GM12801 (cell line): Measurements from ENCODE around the gene SOWAHB.

Experiments used
- TF ChIP-seq, protein P1 (sequence below): IDR thresholded peaks from one replicate; pipeline ENCODE4 v1.5.1; 2011; ENCODE audit warnings: control low read depth; ENCODE audit not compliant: insufficient read length; ENCODE audit errors: extremely low read depth

The SOWAHB gene

DNA sequence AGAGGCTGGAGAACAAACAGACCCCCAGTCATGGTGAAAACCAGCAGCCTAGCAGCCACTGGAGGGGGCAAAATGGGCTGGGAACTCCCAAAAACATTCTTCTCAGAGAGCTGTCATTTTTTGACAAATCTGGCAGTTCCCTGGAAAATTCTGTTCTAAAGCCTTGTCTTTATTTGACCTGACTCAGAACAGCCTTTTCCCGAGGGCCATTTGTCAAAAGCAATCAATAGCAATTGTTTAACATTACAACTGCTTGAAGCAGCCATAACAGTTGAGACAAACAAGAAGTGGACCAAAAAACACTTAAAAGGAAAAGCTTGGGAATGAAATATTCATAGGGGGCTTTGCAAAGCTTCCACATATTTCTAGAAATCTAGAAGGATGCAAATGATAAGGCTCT lies 39.6 kb downstream of the SOWAHB start:
- TF ChIP-seq, protein P1, sequence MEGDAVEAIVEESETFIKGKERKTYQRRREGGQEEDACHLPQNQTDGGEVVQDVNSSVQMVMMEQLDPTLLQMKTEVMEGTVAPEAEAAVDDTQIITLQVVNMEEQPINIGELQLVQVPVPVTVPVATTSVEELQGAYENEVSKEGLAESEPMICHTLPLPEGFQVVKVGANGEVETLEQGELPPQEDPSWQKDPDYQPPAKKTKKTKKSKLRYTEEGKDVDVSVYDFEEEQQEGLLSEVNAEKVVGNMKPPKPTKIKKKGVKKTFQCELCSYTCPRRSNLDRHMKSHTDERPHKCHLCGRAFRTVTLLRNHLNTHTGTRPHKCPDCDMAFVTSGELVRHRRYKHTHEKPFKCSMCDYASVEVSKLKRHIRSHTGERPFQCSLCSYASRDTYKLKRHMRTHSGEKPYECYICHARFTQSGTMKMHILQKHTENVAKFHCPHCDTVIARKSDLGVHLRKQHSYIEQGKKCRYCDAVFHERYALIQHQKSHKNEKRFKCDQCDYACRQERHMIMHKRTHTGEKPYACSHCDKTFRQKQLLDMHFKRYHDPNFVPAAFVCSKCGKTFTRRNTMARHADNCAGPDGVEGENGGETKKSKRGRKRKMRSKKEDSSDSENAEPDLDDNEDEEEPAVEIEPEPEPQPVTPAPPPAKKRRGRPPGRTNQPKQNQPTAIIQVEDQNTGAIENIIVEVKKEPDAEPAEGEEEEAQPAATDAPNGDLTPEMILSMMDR: no peak

DNA sequence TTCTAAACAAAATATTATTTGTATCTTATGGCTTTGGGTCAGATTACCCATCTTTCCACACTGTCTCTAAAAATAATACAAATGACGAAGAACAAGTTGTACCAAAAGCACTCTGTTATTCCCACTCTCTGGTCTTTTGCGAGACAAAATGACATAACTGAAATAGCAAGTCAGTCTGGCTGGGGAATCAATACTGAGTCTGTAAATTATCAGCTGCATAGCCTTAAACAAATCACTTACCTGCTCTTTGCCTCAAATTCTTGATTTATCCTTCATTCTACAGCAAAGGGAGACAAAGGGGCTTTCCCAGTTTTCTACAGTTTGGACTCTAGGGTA lies 40.9 kb downstream of the SOWAHB start:
- TF ChIP-seq, protein P1: no peak

DNA sequence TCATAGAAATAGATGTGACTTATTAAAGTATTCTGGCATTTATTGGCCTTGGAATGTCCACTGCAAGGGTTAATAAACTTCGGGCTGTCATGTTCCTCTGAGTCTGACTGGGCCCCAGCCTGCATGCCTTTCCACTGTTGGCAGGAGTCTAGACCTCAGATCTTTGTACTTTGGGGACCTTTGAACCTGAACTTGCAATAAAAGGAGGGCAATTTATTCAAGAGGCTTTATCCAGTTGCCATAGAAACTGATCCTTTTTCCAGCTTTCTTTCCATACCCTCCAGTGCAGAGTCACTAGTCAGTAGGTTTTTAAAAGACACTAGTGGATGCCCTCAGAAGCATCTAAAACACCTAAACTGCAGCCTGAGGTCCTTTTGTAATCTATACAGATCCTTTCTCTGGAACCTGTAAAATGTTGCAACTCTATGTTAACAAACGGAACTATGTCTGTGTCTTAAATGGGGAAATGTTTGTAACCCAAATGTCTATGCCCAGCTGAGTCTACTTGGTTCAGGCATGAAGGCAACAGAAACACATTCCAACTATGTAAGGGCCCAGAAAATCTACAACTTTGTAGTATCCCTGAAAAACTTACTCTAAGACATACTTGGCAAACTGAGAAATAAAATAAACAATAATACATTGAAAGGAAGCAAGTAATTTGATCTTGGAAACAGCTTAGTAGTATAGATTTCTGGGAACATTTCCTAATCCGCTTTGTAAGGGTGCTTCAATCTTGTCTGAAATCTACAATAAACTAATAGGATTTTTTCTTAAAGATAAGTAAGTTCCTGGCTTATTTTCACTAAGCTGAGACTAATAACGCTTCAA lies 41.5 kb downstream of the SOWAHB start:
- TF ChIP-seq, protein P1: no peak

DNA sequence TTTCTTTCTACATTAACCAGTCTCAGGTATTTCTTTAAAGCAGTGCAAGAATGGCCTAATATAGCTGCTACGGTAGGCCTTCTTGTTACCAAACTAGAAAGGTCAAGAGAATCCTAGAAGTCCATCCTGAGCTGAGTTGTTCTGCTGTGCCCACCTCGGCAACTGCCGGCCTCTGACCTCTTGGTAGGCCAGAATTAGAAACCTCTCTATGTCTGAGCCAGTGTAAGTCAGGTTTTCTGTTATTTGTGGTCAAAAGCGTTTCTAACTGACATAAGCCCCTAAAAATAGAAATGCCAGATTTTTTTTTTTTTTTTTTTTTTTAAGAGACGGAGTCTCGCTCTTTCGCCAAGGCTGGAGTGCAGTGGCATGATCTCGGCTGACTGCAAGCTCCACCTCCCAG lies 43.1 kb downstream of the SOWAHB start:
- TF ChIP-seq, protein P1: no peak

DNA sequence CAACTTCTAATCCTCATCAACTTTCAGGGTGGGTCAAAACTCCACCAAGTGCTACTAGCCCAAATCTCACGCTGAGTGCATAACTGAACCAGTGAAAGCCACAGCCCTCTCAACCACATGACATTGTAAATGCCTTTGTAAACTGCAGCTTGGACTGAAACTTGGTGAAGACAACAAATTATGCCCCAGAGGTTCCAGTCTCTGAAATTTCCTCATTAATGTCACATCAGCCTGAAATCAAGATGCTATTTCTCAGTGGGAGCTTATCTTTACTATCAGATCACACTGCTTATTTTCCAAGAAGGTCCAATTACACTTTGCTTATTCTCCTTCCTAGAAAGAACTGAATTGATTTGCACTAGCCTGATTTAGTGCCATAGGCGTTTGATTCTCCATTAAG lies 46.6 kb downstream of the SOWAHB start:
- TF ChIP-seq, protein P1: no peak

DNA sequence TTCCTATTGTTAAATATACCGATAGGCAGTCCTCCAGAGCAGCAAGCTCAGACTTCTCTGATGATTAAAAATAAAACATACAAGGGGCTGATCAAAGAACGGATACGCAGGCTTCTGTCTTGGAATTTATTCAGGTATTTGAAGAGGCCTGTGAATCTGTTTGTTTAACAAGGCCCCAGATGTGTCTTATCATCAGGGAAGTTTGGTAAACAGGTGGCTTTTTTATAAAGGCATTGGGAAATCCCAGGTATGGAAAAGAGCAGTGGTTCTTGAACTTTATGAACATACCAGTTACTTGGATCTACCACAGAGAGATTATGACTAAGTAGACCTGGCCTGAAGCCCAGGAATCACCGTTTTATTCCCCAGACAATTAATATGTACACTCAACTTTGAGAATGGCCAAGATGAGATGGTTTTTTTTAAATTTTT lies 47.9 kb downstream of the SOWAHB start:
- TF ChIP-seq, protein P1: no peak
